GM06990 (cell line): ENCODE data around the gene LRRC63.
"Not testable (repeated sequence)": the region's sequence is repeated elsewhere in the genome, so short reads cannot be mapped to it uniquely, and the experiment has no call there.

ENCODE experiments used
- DNase-seq: peaks from one replicate; pipeline ENCODE4 v3.0.0-alpha.2; 2011; ENCODE audit not compliant: insufficient read length; ENCODE audit errors: extremely low read depth
- H3K27me3 ChIP-seq: replicated peaks from 2 replicates; pipeline ENCODE4 v1.6.0; 2011; ENCODE audit warnings: low read length; ENCODE audit not compliant: control insufficient read depth, insufficient read depth
- H3K36me3 ChIP-seq: 2 replicates; pipeline ENCODE4 v1.5.1; 2011; ENCODE audit warnings: low read length; ENCODE audit not compliant: control insufficient read depth, insufficient read depth
- H3K4me3 ChIP-seq: replicated peaks from 2 replicates; pipeline ENCODE4 v1.5.1; 2011; ENCODE audit warnings: low read depth, mild to moderate bottlenecking, control low read depth, low read length
- TF ChIP-seq, protein P1 (sequence below): IDR thresholded peaks from 2 replicates; pipeline ENCODE4 v1.5.1; 2011; ENCODE audit warnings: low read length, control low read depth, mild to moderate bottlenecking, inconsistent platforms; ENCODE audit not compliant: insufficient read depth, poor library complexity, severe bottlenecking

LRRC63 gene

DNA sequence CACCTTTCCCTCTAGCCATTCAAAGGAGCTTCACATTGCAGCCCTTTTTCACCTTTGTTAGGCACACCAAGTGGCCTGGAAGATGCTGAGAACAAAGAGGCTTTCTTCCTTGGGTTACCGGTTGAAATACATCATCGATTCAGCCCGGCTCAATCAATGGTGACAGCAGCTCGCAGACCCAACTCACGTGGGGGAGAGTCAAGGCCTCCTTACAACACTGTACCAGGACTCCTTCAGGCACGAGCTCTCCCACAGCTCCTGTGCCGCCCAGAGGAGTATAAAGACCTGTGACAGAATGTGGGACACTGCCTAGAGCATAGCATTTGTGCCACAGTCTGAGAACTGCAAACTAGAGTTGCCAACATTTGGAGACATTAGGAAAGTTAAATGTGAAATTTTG lies 3.9 kb upstream of the LRRC63 start:
- no peak overlapping the region for H3K4me3 ChIP-seq
- no peaks in the 10 kb centered on the region for H3K27me3 ChIP-seq
- H3K36me3 ChIP-seq = no peaks in the 10 kb centered on the region
- DNase-seq = no peak
- TF ChIP-seq, protein P1, sequence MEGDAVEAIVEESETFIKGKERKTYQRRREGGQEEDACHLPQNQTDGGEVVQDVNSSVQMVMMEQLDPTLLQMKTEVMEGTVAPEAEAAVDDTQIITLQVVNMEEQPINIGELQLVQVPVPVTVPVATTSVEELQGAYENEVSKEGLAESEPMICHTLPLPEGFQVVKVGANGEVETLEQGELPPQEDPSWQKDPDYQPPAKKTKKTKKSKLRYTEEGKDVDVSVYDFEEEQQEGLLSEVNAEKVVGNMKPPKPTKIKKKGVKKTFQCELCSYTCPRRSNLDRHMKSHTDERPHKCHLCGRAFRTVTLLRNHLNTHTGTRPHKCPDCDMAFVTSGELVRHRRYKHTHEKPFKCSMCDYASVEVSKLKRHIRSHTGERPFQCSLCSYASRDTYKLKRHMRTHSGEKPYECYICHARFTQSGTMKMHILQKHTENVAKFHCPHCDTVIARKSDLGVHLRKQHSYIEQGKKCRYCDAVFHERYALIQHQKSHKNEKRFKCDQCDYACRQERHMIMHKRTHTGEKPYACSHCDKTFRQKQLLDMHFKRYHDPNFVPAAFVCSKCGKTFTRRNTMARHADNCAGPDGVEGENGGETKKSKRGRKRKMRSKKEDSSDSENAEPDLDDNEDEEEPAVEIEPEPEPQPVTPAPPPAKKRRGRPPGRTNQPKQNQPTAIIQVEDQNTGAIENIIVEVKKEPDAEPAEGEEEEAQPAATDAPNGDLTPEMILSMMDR = no peak

DNA sequence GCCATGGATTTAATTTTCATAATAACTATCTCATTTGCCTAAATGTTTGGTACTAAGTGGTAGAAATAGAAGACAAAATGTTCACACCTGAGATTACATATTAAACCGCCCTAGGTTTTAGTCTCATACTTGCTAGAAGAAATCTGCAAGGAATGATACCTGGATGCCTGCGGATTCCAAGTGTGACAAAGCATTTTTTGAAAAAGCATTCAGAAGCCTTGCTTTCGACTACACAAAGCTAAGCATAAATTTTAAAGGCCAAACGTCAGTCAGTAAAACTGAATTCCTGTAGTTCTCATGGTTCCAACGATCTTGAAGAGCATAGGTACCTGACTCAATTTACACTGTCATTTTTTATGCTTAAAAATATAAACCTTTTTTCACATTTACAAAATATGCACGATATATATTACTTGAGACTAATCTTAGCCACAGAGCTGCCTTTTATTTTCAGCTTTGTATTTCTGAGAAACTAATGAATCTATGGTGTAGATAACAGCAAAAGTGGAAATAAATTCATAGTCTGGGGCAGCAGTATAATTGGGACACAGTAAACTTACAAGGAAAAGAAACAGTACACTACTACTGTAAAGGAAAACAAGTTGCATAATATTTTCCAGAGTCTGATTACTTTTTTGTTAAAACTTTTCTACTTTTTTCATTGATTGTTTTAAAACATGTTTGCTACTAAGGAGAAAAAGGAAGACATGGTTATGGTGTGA lies 1.2 kb upstream of the LRRC63 start:
- no peak overlapping the region; the same call in 1 of the 2 replicates for H3K4me3 ChIP-seq
- TF ChIP-seq, protein P1 = no peak

DNA sequence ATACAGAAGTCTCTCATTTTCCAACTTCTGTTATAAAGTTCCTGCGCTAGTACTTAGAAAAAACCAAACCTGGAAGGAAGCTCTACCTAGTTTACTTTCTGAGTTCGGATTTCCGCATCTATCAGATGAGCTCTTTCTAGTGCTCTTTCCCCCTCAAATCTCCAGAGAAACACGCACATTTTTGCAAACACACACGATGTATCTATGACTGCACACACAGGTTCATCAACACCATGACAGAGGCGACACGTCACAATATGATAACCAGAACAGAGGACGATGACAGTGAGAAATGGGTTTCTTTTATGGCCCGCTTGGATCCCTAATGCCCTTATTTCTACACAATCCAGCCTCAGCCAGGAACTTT lies 629 bp upstream of the LRRC63 start:
- Histone ChIP-seq H3K4me3 (peak overlapping the region; percentile 74), H3K27me3 (no peaks in the 10 kb centered on the region), H3K36me3 (no peaks in the 10 kb centered on the region)
- no peak for DNase-seq
- TF ChIP-seq, protein P1 = no peak

More for the DNA sequence above, 1.2 kb upstream of the LRRC63 start:
- Histone ChIP-seq H3K36me3 (no peaks in the 10 kb centered on the region), H3K27me3 (no peaks in the 10 kb centered on the region)
- no peak for DNase-seq

DNA sequence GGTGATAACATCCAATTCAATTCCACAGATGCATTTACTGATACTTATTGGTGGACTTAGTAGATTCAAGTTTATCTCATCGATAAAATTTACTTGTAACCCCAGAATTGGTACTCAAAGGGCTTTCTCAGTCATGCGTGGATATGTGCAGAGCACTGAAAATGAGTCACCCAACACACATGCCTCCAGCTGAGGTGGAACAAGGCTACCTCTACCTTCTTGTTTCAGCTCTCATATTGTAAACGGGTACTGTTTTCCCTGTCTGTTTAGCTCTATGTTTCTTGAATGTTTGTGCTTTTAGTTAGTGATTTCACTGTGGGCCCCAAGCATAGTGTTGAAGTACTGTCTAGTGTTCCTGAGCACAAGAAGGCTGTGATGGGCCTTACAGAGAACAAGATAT lies 1.5 kb downstream of the LRRC63 start:
- no peak for DNase-seq
- no peaks in the 10 kb centered on the region for H3K36me3 ChIP-seq
- H3K27me3 ChIP-seq = no peaks in the 10 kb centered on the region
- TF ChIP-seq, protein P1 = no peak
- H3K4me3 ChIP-seq = no peak overlapping the region

DNA sequence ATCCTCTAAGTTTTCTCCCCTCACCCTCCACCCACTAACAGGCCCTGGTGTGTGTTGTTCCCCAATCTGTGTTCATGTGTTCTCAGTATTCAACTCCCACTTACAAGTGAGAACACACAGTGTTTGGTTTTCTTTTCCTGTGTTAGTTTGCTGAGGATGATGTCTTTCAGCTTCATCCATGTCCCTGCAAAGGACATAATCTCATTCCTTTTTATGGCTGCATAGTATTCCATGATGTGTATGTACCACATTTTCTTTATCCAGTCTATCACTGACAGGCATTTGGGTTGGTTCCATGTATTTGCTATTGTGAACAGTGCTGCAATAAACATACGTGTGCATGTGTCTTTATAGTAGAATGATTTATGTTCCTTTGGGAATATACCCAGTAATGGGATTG lies 3.0 kb downstream of the LRRC63 start:
- H3K27me3 ChIP-seq, H3K36me3 ChIP-seq, H3K4me3 ChIP-seq, DNase-seq: not testable (repeated sequence)

DNA sequence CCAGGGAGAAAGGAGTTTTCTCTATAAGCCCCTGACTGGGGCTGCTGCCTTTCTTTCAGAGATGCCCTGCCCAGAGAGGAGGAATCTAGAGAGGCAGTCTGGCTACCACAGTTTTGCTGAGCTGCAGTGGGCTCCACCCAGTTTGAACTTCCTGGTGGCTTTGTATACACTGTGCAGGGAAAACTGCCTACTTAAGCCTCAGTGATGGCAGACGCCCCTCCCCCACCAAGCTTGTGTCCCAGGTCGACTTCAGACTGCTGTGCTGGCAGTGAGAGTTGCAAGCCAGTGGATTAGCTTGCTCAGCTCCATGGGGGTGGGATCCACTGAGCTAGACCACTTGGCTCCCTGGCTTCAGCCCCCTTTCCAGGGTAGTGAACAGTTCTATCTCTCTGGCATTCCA lies 8.5 kb downstream of the LRRC63 start:
- not testable (repeated sequence) for DNase-seq, H3K27me3 ChIP-seq, H3K36me3 ChIP-seq, H3K4me3 ChIP-seq

DNA sequence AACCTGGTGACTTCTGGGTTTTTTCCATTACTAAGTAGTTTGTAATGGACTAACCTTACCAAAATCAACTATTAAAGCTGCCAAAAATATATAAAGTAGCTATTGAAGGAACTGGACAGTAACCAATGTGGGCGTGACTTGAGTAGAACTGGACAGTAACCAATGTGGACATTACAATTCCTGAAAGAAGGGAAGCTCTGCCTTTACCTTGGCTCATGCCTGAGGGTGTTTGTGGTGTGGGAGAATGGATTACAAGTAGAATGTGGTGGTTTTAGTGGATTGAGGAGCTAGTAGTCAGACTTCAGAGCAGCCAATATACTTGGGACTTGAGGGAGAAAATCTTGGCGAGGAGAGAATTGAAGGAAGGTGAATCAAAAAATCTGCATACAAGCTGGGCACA lies 17.5 kb downstream of the LRRC63 start:
- Histone ChIP-seq H3K36me3 (no peaks in the 10 kb centered on the region), H3K4me3 (no peak overlapping the region), H3K27me3 (no peaks in the 10 kb centered on the region)
- TF ChIP-seq, protein P1 = no peak
- DNase-seq = no peak
